ENCODE results near the gene BLCAP. TPM values are rescaled to one million over a fixed set of nuclear protein-coding genes. Genes with fewer than 3 reads are reported as not detected.
"Not testable (repeated sequence)": the region's sequence is repeated elsewhere in the genome, so short reads cannot be mapped to it uniquely, and the experiment has no call there.

The BLCAP gene
- total RNA-seq, 1 experiment from 2014 or later: 129 TPM

GRCh38 chr20:37492945-37493344 lies 34.7 kb downstream of the BLCAP start:
- intact Hi-C loops (cut with micrococcal nuclease; ENCODE audit: unreplicated experiment): no loop called here
- Mint-ChIP-seq H3K36me3 (ENCODE audit: insufficient read depth, unreplicated experiment) (no peaks in the 10 kb centered on the region), H3K27ac (ENCODE audit: unreplicated experiment) (no peak overlapping the region), H3K4me1 (ENCODE audit: low read depth, unreplicated experiment) (no peaks in the 10 kb centered on the region), H3K9me3 (ENCODE audit: unreplicated experiment) (no peaks in the 10 kb centered on the region), H3K27me3 (ENCODE audit: insufficient read depth, unreplicated experiment) (no peaks in the 10 kb centered on the region), H3K4me3 (ENCODE audit: unreplicated experiment) (no peak overlapping the region)
- no peaks in the 10 kb centered on the region for H3K27me3 ChIP-seq (replicated peaks; ENCODE audit: control insufficient read depth, insufficient read depth, low read length)
- no peak overlapping the region for H3K4me3 ChIP-seq (ENCODE audit: low read depth, low read length)
- ChIA-PET CTCF (interaction anchor here (0.6 to 1.3 kb wide), 4 partner anchors 9 to 217 kb away, joined by 3 to 5 read pairs (median 3); no protein-coding TSS in a partner anchor), POLR2A (interaction anchor here (1.0 kb wide), 1 partner anchor 13 kb away, joined by 3 read pairs; no protein-coding TSS in a partner anchor)
- H3K9me3 ChIP-seq: no peaks in the 10 kb centered on the region
- no peaks in the 10 kb centered on the region for H3K4me1 ChIP-seq
- no TSS peak for BruUV-seq (replicated peaks)
- TF ChIP-seq CTCF (IDR thresholded peaks at IDR 0.05; ENCODE audit: insufficient read depth in 1 of 2, low read depth in 1 of 2, low read length in 1 of 2, severe bottlenecking in 1 of 2, unreplicated experiment in 1 of 2): no peak
- peak in 1 of 2 experiments; percentile 37 for DNase-seq
- H3K36me3 ChIP-seq (ENCODE audit: control insufficient read depth, insufficient read depth, low read length): no peaks in the 10 kb centered on the region

GRCh38 chr20:37492096-37492625 lies 35.5 kb downstream of the BLCAP start:
- H3K36me3 Mint-ChIP-seq (ENCODE audit: insufficient read depth, unreplicated experiment): no peaks in the 10 kb centered on the region
- H3K4me3 Mint-ChIP-seq (ENCODE audit: unreplicated experiment): no peak overlapping the region
- no peaks in the 10 kb centered on the region for H3K4me1 ChIP-seq
- no peak overlapping the region for H3K4me3 ChIP-seq (ENCODE audit: low read depth, low read length)
- no peaks in the 10 kb centered on the region for H3K27me3 Mint-ChIP-seq (ENCODE audit: insufficient read depth, unreplicated experiment)
- ChIA-PET POLR2A (interaction anchor here (1.0 kb wide), 1 partner anchor 14 kb away, joined by 3 read pairs; no protein-coding TSS in a partner anchor), CTCF (interaction anchor here (1.1 to 1.3 kb wide), 3 partner anchors 10 to 216 kb away, joined by 3 read pairs; no protein-coding TSS in a partner anchor)
- DNase-seq: peak in 1 of 2 experiments; percentile 26
- H3K27me3 ChIP-seq (replicated peaks; ENCODE audit: control insufficient read depth, insufficient read depth, low read length): no peaks in the 10 kb centered on the region
- TF ChIP-seq CTCF (IDR thresholded peaks at IDR 0.05; ENCODE audit: insufficient read depth in 1 of 2, low read depth in 1 of 2, low read length in 1 of 2, severe bottlenecking in 1 of 2, unreplicated experiment in 1 of 2): no peak
- BruUV-seq (replicated peaks): no TSS peak
- no peaks in the 10 kb centered on the region for H3K9me3 ChIP-seq
- no peak overlapping the region for H3K27ac Mint-ChIP-seq (ENCODE audit: unreplicated experiment)
- no peaks in the 10 kb centered on the region for H3K36me3 ChIP-seq (ENCODE audit: control insufficient read depth, insufficient read depth, low read length)
- intact Hi-C loops (cut with micrococcal nuclease; ENCODE audit: unreplicated experiment): no loop called here
- no peaks in the 10 kb centered on the region for H3K4me1 Mint-ChIP-seq (ENCODE audit: low read depth, unreplicated experiment)
- no peaks in the 10 kb centered on the region for H3K9me3 Mint-ChIP-seq (ENCODE audit: unreplicated experiment)

GRCh38 chr20:37490663-37491350 lies 36.9 kb downstream of the BLCAP start:
- no peak overlapping the region for H3K4me3 ChIP-seq (ENCODE audit: low read depth, low read length)
- H3K4me1 ChIP-seq: no peaks in the 10 kb centered on the region
- Mint-ChIP-seq H3K27me3 (ENCODE audit: insufficient read depth, unreplicated experiment) (peaks cover under 1% of the 10 kb centered on the region), H3K4me3 (ENCODE audit: unreplicated experiment) (no peak overlapping the region), H3K4me1 (ENCODE audit: low read depth, unreplicated experiment) (no peaks in the 10 kb centered on the region), H3K27ac (ENCODE audit: unreplicated experiment) (no peak overlapping the region), H3K36me3 (ENCODE audit: insufficient read depth, unreplicated experiment) (no peaks in the 10 kb centered on the region), H3K9me3 (ENCODE audit: unreplicated experiment) (no peaks in the 10 kb centered on the region)
- no peaks in the 10 kb centered on the region for H3K27me3 ChIP-seq (replicated peaks; ENCODE audit: control insufficient read depth, insufficient read depth, low read length)
- intact Hi-C loops (cut with micrococcal nuclease; ENCODE audit: unreplicated experiment): no loop called here
- CTCF ChIA-PET: no interaction called here
- BruUV-seq (replicated peaks): no TSS peak
- TF ChIP-seq CTCF (IDR thresholded peaks at IDR 0.05; ENCODE audit: insufficient read depth in 1 of 2, low read depth in 1 of 2, low read length in 1 of 2, severe bottlenecking in 1 of 2, unreplicated experiment in 1 of 2): no peak
- no peaks in the 10 kb centered on the region for H3K9me3 ChIP-seq
- POLR2A ChIA-PET: no interaction called here
- DNase-seq: peak in 1 of 2 experiments; percentile 36
- no peaks in the 10 kb centered on the region for H3K36me3 ChIP-seq (ENCODE audit: control insufficient read depth, insufficient read depth, low read length)

GRCh38 chr20:37486209-37486608 lies 41.5 kb downstream of the BLCAP start:
- H3K36me3 ChIP-seq (ENCODE audit: control insufficient read depth, insufficient read depth, low read length); H3K4me3 Mint-ChIP-seq (ENCODE audit: unreplicated experiment); H3K9me3 Mint-ChIP-seq (ENCODE audit: unreplicated experiment); H3K27me3 ChIP-seq (replicated peaks; ENCODE audit: control insufficient read depth, insufficient read depth, low read length); H3K4me1 Mint-ChIP-seq (ENCODE audit: low read depth, unreplicated experiment); H3K4me3 ChIP-seq (ENCODE audit: low read depth, low read length); DNase-seq; H3K36me3 Mint-ChIP-seq (ENCODE audit: insufficient read depth, unreplicated experiment); H3K9me3 ChIP-seq; H3K27ac Mint-ChIP-seq (ENCODE audit: unreplicated experiment); CTCF ChIA-PET; BruUV-seq (replicated peaks); POLR2A ChIA-PET; intact Hi-C loops (cut with micrococcal nuclease; ENCODE audit: unreplicated experiment); H3K4me1 ChIP-seq: not testable (repeated sequence)
- H3K27me3 Mint-ChIP-seq (ENCODE audit: insufficient read depth, unreplicated experiment): peaks cover 16% of the 10 kb centered on the region

Measured in Caco-2 (cell line).